ENCODE measurements around the gene DMD.
"Not testable (repeated sequence)": the region's sequence is repeated elsewhere in the genome, so short reads cannot be mapped to it uniquely, and the experiment has no call there.

Gene DMD

GRCh38 chrX:32614707-32615106 lies 596.6 kb downstream of the DMD start:
- no peak for DNase-seq (ENCODE audit: low read depth)

DNA sequence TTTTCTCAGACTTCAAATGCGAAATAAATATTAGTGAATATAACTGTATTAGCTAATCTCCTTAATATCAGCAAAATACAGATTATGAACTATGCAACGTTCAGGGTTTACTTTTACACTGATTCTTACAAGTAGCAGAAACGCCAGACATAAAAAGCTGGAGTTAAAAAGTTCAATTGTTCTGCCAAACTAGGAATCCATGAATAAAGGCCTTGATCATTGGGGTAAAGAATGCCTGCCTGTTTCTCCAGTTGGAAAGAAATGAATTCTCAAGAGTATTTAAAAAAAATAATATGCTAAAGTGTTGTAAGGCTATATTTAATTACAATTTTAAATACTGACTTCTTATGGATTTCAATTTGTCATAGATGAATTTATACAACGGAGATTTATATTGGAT lies 612.2 kb downstream of the DMD start:
- DNase-seq (ENCODE audit: low read depth) = no peak

DNA sequence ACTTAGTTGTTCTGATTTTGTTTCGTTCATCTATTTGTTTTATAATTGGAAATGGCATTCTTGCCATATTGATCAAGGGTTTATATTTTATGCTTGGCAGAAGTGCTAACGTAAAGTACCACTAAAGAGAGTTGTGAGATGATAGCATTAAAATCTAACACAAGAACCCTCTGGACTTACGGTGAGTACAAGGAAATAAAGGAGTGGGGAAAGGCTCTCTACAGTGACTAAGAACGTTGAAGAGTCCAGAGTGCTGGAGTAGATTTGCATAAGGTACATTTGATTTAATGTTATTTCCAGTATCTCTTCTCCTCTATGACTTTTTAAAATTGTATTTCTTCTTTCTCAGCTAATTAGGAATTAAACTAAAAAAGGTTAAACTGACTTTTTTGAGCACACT lies 612.6 kb downstream of the DMD start:
- no peak for DNase-seq (ENCODE audit: low read depth)

DNA sequence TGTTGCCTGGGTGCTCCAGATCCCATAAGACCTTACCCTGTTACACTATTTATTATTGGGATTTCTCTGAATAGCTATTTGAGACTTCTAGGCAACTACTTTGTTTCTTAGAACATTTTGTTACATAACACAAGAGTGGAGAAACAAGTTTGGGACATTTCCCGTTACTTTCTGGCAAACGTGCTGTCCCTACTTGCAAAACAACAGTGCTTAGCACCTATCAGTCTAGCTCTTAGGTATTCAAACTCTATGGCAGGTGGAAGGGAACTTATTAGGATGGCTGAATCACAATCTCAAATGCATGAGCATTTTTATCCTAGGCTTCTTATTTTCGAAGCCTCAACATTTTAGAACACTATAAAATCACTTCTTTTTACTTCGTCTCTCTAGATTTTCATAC lies 613.6 kb downstream of the DMD start:
- no peak for DNase-seq (ENCODE audit: low read depth)

GRCh38 chrX:32592786-32593185 lies 618.6 kb downstream of the DMD start:
- no peak for DNase-seq (ENCODE audit: low read depth)

DNA sequence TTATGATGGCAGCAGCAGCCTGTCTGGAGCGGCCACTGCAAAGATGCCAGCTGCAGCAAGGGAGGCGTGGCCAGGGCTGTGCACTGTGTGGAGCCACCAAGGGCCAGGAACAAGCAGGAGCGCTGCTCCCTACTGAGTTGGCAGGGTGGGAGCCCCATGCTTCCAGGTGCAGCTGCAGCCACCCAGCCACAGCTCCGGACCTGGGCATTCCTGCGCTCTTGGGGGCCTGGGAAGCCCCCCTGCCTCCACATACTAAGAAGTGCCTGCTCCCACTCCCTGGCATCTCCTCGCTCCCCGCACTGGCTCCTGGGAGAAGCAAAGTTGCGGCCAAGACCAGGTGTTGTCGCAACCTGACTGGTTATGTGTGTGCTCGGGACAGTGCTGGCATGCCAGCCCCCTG lies 619.8 kb downstream of the DMD start:
- DNase-seq (ENCODE audit: low read depth) = no peak

DNA sequence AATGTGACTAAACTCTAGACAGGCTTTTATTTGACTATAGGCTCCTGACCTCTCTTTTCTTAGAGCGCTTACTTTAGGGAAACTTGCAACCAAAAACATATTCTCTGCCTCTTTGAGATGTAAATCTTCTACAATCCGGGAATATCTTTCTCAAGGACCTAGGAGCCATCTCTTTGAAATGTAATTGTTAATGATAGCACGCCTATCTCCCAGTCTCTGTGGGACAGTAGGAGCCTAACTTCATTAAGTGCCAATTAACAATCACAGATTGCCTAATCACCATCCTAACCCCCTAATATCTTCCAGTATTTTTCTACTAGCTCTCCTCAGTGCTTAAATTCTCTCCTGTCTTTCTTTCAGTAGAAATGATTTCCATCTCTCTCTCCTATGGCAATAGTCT lies 628.6 kb downstream of the DMD start:
- DNase-seq (ENCODE audit: low read depth) = no peak

GRCh38 chrX:32576885-32577284 lies 634.5 kb downstream of the DMD start:
- DNase-seq (ENCODE audit: low read depth) = no peak

DNA sequence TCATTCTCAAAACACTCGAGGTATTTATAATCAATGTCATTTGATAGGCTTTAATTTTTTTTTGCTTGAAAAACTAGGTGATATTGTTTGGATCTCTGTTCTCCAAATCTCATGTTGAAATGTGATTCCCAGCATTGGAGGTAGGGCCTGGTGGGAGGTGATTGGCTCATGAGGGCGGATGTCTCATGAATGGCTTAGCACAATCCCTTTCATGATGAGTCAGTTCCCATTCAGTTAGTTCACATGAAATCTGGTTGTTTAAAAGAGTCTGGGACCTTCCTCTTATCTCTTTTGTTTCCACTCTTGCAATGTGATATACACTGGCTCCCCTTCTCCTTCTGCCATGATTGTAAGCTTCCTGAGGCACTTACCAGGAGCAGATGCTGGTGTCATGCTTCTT lies 638.7 kb downstream of the DMD start:
- no peak for DNase-seq (ENCODE audit: low read depth)

DNA sequence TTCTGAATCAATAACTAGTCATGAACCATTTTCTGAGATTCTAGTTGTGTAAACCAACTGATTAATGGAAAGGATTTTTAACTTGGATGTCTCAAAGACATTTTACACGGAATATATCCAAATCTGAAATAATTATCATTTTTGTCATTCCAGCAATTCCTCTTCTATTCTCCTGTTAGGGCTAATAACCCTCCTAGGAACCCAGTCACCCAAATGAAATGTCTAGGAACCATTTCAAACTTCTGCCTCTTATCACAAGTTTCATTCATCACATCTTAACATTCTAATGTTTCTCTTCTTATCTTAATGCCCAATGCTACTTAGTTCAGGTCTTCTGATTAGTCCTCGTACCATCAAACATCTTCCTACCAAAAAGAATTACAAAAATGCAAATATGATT lies 639.8 kb downstream of the DMD start:
- DNase-seq (ENCODE audit: low read depth) = no peak

GRCh38 chrX:32562261-32562660 lies 649.1 kb downstream of the DMD start:
- no peak for DNase-seq (ENCODE audit: low read depth)

- DNase-seq (ENCODE audit: low read depth) = no peak
Measured at GRCh38 chrX:32545101-32545500, 666.2 kb downstream of the DMD start.

GRCh38 chrX:32538554-32538953 lies 672.8 kb downstream of the DMD start:
- DNase-seq (ENCODE audit: low read depth) = no peak

GRCh38 chrX:32533848-32534247 lies 677.5 kb downstream of the DMD start:
- no peak for DNase-seq (ENCODE audit: low read depth)

- DNase-seq (ENCODE audit: low read depth) = no peak
Measured at GRCh38 chrX:32532262-32532661, 679.1 kb downstream of the DMD start.

- DNase-seq (ENCODE audit: low read depth) = no peak
Measured at GRCh38 chrX:32530802-32531403, 680.4 kb downstream of the DMD start.

GRCh38 chrX:32528451-32528850 lies 682.9 kb downstream of the DMD start:
- not testable (repeated sequence) for DNase-seq (ENCODE audit: low read depth)

DNA sequence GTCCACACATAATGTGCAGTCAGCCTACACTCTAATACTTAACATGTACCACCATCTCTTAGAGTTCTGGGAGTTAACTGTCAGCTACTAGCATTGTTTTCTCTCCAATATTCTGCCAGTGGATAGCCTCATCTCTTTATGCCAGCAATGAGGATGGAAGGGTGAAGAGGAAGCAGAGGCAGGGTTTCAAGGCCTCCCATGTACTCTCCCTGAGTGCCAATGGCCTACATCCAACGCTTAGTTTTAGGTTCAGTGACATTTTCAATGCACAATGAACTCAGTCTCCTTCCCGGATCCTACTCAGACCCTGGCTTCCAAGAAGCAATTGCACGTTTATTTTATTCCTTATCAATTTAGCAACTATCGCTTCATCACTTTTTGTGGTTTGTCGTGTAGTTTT lies 686.1 kb downstream of the DMD start:
- no peak for DNase-seq (ENCODE audit: low read depth)

DNA sequence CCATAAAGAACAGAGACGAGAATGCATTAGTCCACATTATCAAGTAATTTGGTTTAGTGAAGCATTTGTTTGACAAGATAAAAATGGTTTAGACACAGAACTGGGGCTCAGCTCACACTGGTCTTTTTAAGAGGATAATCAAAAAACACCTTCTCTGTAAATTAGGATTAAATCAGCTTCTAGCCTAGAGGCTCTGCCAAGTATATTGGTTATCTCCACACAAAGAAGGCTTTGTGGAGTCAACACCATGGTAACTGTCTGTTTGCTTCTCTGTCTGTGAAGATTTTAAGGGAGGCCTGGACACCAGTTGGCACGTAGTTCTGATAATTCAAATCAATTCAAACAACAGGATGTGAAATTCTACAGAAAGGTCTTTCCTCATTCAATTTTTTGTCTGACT lies 687.0 kb downstream of the DMD start:
- no peak for DNase-seq (ENCODE audit: low read depth)

DNA sequence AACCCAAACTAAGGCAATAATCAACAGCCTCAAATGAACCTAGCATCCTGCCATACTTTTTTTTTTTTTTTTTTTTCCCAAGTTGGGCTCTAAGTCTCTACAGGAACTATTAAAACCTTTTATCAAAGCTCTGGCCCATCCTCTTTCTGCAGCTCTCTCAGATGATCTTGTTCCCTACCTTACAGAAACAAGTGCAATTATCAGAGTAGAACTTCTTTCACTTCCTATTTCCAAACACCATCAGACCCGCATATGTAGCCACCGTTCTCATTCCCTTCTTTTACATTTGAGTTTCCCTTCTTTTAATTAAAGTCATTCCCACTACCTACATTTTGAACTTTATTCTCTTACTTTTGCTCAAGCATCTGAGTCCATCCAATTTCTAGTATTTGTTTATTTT lies 690.6 kb downstream of the DMD start:
- DNase-seq (ENCODE audit: low read depth) = no peak

DNA sequence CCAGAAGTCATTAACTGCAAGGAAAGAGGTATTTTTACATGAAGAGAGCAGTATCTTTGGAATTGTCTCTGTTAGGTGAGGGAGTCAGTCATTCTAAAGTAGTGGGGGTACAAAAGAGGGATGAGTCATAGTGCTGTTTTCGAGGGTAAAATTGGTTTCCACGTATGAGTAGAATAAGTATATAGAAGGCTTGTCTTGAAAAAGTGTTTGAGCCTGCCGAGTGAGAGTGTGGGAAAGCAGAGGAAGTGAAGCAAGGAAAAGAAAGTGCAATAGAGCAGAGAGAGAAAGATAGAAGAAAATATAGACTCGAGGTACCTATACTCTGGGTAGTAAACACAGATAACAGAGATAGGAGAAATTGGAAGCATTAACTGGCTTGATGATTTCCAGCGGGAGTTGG lies 696.4 kb downstream of the DMD start:
- DNase-seq (ENCODE audit: low read depth) = no peak

DNA sequence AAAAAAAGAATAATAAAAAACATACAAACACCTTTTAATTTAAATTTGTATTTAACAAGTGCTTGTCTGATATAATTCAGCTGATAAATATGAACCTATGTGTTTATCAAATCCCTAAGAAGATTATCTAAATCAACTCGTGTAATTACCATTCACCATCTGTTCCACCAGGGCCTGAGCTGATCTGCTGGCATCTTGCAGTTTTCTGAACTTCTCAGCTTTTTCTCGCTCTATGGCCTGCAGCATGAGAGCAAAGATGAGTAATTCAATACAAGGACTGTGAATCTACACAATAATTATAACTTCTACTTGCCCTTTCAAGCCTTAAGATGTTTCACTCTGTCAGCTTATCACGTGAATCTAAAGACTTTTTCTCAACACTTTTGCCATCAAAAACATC lies 709.7 kb downstream of the DMD start:
- no peak for DNase-seq (ENCODE audit: low read depth)

- no peak for DNase-seq (ENCODE audit: low read depth)
Measured at GRCh38 chrX:32496671-32497070, 714.7 kb downstream of the DMD start.

DNA sequence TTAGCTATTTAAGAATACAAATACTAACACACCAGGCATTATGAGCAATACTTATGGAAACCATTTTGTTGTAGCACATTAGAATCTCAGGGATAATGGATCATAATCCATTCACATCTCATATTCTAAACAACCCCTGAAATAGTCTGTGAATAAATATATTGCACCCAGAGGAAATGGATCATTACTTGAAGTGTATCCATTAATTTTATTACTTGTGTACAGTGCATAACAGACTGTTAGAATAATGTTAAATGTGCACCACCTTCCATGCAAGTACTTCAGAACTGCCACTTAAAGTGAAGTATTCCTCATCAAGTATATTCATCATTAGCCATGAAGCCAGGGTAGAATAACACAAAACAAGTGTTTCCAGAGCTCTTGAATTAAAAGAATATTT lies 715.5 kb downstream of the DMD start:
- DNase-seq (ENCODE audit: low read depth) = no peak

DNA sequence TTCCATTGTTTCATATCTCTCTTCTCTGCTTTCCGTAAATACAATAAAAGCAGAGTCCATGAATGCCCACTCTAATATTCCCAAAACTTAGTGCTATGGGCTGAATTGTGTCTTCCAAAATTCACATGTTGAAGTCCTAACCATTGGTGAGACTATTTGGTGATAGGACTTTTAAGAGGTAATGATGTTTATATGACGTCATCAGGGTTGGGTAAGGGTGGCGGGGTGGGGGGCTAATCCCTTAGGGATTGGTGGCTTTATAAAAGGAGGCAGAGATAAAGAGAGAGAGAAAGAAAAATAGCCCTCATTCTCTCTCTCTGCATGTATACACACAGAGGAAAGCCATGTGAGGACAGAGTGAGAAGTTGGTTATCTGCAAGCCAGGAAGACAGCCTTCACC lies 722.2 kb downstream of the DMD start:
- no peak for DNase-seq (ENCODE audit: low read depth)

Measured in stimulated activated CD8-positive, alpha-beta memory T cell treated with anti-CD3 and anti-CD28 coated beads, Interleukin-12 subunit alpha, Interleukin-12 subunit beta, amount 100 ng/mL, for 4 hours (primary cell).